Activated naive CD4-positive, alpha-beta T cell treated with anti-CD3 and anti-CD28 coated beads, Interleukin-2, amount 50 U/mL, for 16 hours (primary cell): ENCODE results near the gene HSPA9.

Experiments used
- DNase-seq: peaks from one replicate; pipeline ENCODE4 v3.0.0-alpha.2; 2020

Gene HSPA9

GRCh38 chr5:138594305-138595058, 19.3 kb upstream of the HSPA9 start:
- DNase-seq: no peak

DNA sequence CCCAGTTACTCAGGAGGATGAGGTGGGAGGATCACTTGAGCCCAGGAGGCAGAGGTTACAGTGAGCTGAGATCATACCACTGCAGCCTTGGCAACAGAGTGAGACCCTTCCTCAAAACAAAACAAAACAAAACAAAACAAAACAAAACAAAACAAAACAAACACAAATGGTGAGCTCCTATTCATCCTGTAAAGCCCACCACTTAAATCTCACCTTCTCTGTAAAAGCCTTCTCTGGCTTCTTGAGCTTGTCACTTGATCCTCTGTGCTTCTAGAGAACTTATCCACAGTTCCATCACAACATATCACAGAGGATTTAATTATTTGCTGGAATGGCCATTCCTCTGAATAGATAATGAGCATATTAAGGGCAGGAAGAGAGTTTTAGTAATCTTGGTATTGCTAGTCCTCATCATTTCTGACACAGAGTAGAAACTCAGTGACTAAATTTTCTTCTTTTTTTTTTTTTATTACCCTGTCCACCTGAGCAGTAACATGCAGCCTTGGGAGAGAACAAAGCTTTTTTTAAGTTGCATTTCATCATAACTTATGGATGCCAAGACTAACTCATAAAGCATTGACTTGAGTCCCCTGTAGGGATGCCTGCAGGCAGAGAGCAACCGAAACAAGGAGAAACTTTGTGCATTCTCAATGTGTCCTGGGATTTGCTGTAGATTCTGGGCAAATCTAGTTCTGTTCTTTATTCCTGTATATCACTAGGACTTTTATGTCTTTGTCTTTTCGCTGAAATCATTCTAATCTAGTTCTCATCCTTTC, 13.0 kb upstream of the HSPA9 start:
- DNase-seq: no peak

DNA sequence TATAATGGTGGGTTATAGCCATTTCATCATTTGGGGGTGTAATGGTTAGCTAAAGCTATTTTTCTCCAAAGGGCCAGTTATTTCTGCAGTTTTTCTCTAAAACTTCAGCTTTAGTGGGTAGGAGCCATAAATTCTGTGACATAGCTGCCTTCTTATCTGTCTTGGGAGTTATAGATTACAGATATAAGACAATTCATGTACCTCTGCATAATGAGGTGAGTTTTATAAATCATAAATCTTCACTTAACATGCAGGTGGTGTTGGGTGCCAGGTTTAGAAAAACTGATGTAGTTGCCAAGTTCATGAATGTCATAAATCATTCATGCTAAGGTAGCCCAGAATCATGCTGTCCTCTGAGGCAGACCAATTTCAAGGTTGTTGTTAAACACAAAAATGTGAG, 10.0 kb upstream of the HSPA9 start:
- no peak for DNase-seq

- DNase-seq: no peak
Measured at GRCh38 chr5:138583984-138584637, 8.9 kb upstream of the HSPA9 start.

DNA sequence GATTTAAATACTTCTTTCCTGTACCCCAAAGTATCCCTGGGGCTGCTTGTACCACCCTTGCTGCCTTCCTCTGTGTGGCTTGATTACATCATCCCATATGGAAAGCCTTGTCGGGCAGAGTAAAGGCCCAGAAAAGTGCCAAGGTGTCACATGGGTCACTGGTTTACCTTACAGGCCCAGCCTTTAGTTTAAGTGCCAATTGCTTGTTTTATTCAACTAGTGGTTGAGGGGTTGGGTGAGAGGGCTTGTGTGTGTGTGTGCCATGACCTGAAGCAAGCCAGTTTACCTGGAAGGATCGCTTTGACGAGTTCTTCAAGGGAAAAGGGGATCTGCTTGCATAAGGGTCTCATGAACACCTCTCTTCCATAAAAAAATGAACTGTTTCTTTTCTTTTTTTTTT, 7.8 kb upstream of the HSPA9 start:
- no peak for DNase-seq

- no peak for DNase-seq
Measured at GRCh38 chr5:138580777-138581176, 5.6 kb upstream of the HSPA9 start.

DNA sequence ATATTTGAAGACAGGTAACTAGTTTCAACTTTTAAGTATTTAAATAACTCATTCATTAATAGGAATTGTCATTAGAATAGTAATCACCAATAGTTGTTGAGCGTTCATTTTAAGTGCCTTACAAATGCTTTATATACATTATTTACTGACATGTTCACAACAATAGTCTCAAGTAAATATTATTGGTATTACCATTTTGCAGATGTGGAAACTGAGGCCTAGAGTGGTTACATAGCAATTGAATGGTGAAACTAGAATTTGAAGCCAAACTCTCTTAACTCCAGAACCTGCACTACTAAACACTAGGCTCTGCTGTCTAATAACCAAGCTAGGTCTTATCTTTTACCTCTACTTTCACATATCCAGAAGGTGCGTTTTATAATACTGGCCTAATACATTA, 4.8 kb upstream of the HSPA9 start:
- no peak for DNase-seq

DNA sequence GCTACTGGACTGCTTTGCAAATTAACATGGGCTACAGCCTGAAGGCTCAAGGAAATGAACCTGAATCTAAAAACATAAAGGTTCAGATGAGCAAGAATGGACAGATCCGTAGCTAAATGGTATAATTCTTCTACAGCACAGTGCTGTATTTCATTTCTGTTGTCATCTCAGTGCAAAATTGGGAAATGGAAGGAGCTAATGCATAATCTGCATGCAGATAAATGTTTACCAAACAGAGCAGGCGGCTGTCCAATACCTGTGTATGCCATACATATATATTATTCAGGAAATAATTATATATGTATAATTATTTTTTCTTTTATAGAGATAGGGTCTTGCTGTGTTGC, 4.3 kb upstream of the HSPA9 start:
- DNase-seq: no peak

DNA sequence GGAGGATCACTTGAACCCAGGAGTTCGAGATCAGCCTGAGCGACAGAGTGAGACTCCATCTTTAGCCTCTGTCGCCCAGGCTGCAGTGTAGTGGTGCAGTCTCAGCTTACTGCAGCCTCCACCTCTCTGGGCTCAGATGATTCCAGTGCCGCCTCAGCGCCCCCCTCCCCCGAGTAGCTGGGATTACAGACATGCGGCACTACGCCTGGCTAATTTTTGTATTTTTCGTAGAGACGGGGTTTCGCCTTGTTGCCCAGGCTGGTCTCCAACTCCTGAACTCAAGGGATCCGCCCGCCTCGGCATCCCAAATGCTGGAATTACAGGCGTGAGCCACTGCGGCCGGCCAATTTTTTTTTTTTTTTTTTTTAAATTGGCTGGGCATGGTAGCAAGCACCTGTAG, 2.3 kb upstream of the HSPA9 start:
- no peak for DNase-seq

DNA sequence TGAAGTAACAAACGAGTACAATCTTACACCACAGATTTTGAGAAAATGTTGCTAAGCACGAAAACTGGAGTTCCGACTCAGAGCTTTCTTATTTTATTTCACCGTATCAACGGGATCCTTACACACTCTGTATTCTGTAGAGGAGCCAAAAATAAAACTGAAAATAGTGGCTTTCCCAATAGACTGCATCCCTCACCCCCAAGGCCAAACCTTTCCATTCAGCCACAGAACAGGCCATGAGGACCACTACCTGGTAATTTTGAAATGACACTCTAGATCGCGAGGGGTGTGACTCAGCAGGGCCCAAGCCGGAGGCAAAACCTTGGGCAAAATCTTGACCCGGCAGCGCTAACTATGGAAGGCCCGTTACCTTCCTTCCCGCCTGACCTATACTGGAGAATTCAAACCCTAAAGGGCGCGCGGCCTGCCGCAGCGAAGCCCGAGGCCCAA, 432 bp downstream of the HSPA9 start:
- DNase-seq: no peak

GRCh38 chr5:138573949-138574670, 1.1 kb downstream of the HSPA9 start:
- DNase-seq: no peak

- no peak for DNase-seq
Measured at GRCh38 chr5:138573223-138573622, 2.0 kb downstream of the HSPA9 start.

DNA sequence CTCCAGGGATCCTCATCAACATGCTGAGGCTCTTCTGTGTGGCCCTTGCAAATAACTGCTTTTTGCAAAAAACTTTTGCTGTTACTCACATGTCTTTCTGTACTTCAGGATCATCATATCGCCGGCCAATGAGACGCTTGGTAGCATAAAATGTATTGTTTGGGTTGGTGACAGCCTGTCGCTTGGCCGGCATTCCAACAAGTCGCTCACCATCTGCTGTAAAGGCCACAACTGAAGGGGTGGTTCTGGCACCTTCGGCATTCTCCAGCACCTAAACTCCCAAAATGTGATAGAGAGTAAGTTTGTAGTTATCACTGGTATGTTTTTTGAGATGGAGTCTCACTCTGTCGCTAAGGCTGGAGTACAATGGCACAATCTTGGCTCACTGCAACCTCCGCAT, 4.3 kb downstream of the HSPA9 start:
- no peak for DNase-seq

DNA sequence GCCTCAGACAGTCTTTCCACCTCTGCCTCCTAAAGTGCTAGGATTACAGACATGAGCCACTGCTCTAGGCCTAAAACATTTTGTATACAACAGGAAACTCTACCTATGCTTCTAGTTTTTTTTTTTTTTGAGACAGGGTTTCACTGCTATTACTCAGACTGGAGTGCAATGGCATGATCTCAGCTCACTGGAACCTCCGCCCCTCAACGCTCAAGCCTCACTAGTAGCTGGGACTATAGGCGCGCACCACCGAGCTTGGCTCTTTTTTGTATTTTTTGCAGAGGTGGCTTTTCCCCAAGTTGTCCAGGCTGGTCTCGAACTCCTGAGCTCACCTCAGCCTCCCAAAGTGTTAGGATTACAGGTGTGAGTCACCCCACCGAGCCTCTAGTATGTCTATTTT, 5.4 kb downstream of the HSPA9 start:
- DNase-seq: no peak

- no peak for DNase-seq
Measured at GRCh38 chr5:138568061-138568824, 7.0 kb downstream of the HSPA9 start.

- DNase-seq: no peak
Measured at GRCh38 chr5:138566792-138567191, 8.4 kb downstream of the HSPA9 start.

DNA sequence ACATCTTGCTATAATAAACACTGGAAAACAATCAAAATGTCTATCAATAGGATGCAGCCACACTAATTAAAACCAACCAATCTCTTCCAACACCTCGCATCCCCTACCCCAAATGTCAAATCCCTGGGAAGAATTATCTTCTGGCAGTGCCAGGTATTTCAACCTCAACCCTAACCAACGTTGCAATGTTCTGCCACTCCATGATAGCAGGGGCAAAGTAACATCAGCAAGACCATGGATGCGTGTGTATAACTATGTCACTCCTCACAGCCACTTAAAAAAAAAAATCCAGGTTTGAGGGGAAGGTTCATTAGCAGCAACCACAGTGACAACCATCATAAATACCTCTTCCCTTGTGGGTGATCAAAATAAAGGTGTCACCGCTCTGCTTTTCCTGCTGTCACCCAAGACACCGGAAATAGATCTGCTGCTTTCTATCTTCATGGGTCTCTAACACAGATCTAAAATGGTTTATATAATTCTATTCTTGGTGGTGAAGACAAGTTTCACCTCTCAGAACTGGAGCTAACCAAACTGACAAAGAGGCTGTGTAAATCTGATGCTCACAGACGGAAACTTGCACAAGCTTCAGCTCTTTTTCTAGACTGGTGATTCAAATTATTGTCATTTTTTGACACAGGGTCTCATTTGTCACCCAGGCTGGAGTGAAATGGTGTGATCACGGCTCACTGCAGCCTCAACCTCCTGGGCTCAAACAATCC, 9.9 kb downstream of the HSPA9 start:
- DNase-seq: no peak

DNA sequence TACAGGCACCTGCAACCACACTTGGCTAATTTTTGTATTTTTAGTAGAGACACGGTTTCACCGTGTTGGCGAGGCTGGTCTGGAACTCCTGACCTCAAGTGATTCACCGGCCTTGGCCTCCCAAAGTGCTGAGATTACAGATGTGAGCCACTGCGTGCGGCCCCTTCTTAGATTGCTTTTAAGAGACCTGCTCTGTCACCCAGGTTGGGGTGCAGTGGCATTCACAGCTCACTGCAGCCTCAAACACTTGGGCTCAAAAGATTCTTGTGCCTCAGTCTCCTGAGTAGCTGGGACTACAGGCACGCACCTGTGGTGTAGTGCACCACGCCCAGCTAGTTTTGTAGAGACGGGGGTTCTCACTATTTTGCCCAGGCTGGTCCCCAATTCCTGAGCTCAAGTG, 11.0 kb downstream of the HSPA9 start:
- no peak for DNase-seq

DNA sequence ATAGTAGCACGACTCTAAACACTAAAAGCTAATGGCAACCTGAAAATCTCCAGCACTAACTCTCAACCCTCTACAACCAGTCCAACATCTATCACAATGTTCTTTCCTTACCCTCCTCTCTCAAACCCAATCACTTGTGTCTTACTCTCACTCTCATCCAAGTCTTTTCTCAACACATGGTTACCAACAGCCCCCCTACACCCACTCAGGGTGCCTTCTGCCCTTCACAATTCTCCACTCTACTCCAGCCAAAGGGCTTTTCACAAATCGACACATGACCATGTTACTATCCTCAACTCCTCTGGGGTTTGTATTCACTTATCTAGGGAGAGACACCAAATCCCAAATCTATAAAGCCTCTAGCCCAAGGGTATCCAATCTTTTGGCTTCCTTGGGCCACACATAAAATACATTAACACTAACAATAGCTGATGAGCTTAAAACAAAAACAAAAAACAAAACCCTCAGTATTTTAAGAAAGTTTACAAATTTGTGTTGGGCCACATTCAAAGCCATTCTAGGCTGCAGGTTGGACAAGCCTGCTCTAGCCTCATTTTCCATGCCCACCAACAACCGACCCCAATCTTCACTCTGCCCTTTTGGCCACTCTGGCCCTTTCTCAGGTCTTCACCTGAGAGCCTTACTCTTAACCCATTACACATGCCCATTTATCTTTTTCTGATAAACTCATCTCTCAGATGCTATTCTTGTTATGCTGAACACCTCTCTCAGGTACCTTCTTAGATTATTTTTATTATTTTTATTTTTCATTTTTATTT, 11.7 kb downstream of the HSPA9 start:
- no peak for DNase-seq

- DNase-seq: no peak
Measured at GRCh38 chr5:138560971-138561370, 14.2 kb downstream of the HSPA9 start.

GRCh38 chr5:138559937-138560336, 15.3 kb downstream of the HSPA9 start:
- no peak for DNase-seq
